Astrocyte (in vitro differentiated cells and primary cell): ENCODE data around the gene KRT39.

Experiments
- CTCF ChIP-seq: IDR thresholded peaks from 2 replicates; pipeline ENCODE4 v1.5.1; 2011; ENCODE audit warnings: low read depth, mild to moderate bottlenecking, inconsistent platforms, low read length, moderate library complexity; ENCODE audit not compliant: insufficient read depth
- EZH2 ChIP-seq: IDR thresholded peaks from 2 replicates; pipeline ENCODE4 v1.6.1; 2012; ENCODE audit warnings: mild to moderate bottlenecking, low read length, inconsistent platforms; ENCODE audit not compliant: insufficient read depth

DNA sequence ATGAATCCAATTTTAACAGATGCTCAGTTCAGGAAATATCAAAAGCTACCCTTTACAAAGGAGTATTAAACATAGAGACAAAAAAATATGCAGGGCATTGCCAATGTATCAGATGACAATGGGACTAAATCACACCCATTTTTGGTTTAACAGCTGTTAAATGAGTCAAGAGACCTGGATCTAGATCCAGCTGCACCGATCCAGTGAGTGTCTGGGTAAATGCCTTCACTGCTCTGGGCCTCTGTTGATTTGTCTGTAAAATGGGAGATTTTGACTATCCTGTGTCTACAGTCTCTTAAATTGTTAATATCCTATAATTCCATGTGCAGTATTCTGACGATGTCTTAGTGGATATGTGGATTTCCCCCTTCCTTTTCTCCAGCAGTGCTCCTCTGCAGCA, 45.7 kb downstream of the KRT39 start:
- TF ChIP-seq CTCF: no peak
- no peak for TF ChIP-seq EZH2
